B cell (primary cell): Measurements from ENCODE around the gene HSF4. TPM values are rescaled to one million over a fixed set of nuclear protein-coding genes. Genes with fewer than 3 reads are reported as not detected.

Experiments used
- ATAC-seq: fragments of 200-7000 bp; cut with Tn5 transposase; one replicate; pipeline ENCODE4 v1.10.0; 2021; ENCODE audit warnings: low read depth, mild to moderate bottlenecking, moderate number of reproducible peaks, moderate library complexity
- CTCF ChIA-PET: fragments of 350-600 bp; sonication (Branson Sonifier 250); formaldehyde crosslinking; loops from one replicate; lab custom pipeline; 2021; ENCODE audit warnings: antibody characterized with exemption, inconsistent platforms; lab: Charles Lee
- POLR2A ChIA-PET: fragments of 350-600 bp; sonication (Branson Sonifier 250); formaldehyde crosslinking; loops from one replicate; lab custom pipeline; 2021; ENCODE audit warnings: antibody characterized with exemption; lab: Charles Lee
- DNase-seq: peaks from one replicate; pipeline ENCODE4 v3.0.0; 2013
- H2AFZ ChIP-seq: 2 replicates; pipeline ENCODE4 v1.6.1; 2012; ENCODE audit warnings: mild to moderate bottlenecking, low read depth, low read length; ENCODE audit not compliant: insufficient read depth, poor library complexity, severe bottlenecking
- H3K27ac ChIP-seq, 2 donors: 1 replicate in 1 of 2; 2 replicates in 1 of 2; pipeline ENCODE4 v1.5.1; 2012 to 2013; ENCODE audit warnings: low read length in 2 of 2, mild to moderate bottlenecking in 2 of 2, moderate library complexity in 1 of 2
- H3K27me3 ChIP-seq, 4 experiments: fragments of 200-600 bp in 1 of 4; sonication (generic) in 1 of 4; replicated peaks in 1 of 4; 1 replicate in 2 of 4; 2 replicates in 2 of 4; pipeline versions ENCODE4 v1.6.1 to v1.7.0; 2013 to 2016; ENCODE audit warnings: low read length in 3 of 4, mild to moderate bottlenecking in 2 of 4, mixed read lengths in 1 of 4, moderate library complexity in 1 of 4; ENCODE audit not compliant: insufficient read depth in 4 of 4, control insufficient read depth in 3 of 4; ENCODE audit errors: control extremely low read depth in 1 of 4
- H3K36me3 ChIP-seq, 2 experiments: replicated peaks in 1 of 2; 1 replicate in 1 of 2; 2 replicates in 1 of 2; pipeline versions ENCODE4 v1.6.1 to v1.7.1; 2013; ENCODE audit warnings: low read length in 1 of 2; ENCODE audit not compliant: insufficient read depth in 2 of 2, control insufficient read depth in 1 of 2; ENCODE audit errors: control extremely low read depth in 1 of 2, extremely low read depth in 1 of 2
- H3K4me1 ChIP-seq, 2 donors: fragments of 200-600 bp in 1 of 2; sonication (generic) in 1 of 2; 1 replicate in 1 of 2; 2 replicates in 1 of 2; pipeline versions ENCODE4 v1.5.1 to v1.6.1; 2013 to 2017; ENCODE audit warnings: low read length in 2 of 2; ENCODE audit not compliant: control insufficient read depth in 2 of 2, insufficient read depth in 2 of 2
- H3K4me2 ChIP-seq: replicated peaks from 2 replicates; pipeline ENCODE3; 2012; ENCODE audit warnings: mild to moderate bottlenecking, low read depth, low read length; ENCODE audit not compliant: poor library complexity, severe bottlenecking
- H3K4me3 ChIP-seq, 5 experiments: fragments of 200-600 bp in 1 of 5; sonication (generic) in 1 of 5; 1 replicate in 3 of 5; 2 replicates in 2 of 5; pipeline versions ENCODE4 v1.5.1 to v1.7.0; 2011 to 2016; ENCODE audit warnings: low read length in 4 of 5, mild to moderate bottlenecking in 4 of 5, low read depth in 2 of 5, control low read depth in 1 of 5, moderate library complexity in 1 of 5; ENCODE audit not compliant: insufficient read depth in 1 of 5; ENCODE audit errors: control extremely low read depth in 1 of 5, extremely low read depth in 1 of 5
- H3K79me2 ChIP-seq: fragments of 200-600 bp; sonication (generic); one replicate; pipeline ENCODE4 v1.6.0; 2016; ENCODE audit warnings: low read length; ENCODE audit not compliant: control insufficient read depth, insufficient read depth
- H3K9ac ChIP-seq: fragments of 200-600 bp; sonication (generic); 2 replicates; pipeline ENCODE4 v1.6.1; 2017; ENCODE audit warnings: mild to moderate bottlenecking, low read length, moderate library complexity
- H3K9me3 ChIP-seq, 3 donors: one replicate each; pipeline versions ENCODE4 v1.6.1 to v1.7.1; 2013; ENCODE audit warnings: low read length in 2 of 3; ENCODE audit not compliant: control insufficient read depth in 2 of 3, insufficient read depth in 1 of 3; ENCODE audit errors: control extremely low read depth in 1 of 3
- H4K20me1 ChIP-seq: 2 replicates; pipeline ENCODE4 v1.6.0; 2012; ENCODE audit warnings: mild to moderate bottlenecking, low read length; ENCODE audit not compliant: insufficient read depth, control insufficient read depth, poor library complexity, severe bottlenecking
- H3K27ac Mint-ChIP-seq: one replicate; pipeline ENCODE4 v1.8.0; 2021; ENCODE audit warnings: mixed read lengths
- H3K27me3 Mint-ChIP-seq: one replicate; pipeline ENCODE4 v1.8.0; 2021; ENCODE audit warnings: mixed read lengths
- H3K4me1 Mint-ChIP-seq: one replicate; pipeline ENCODE4 v1.8.0; 2021; ENCODE audit warnings: mixed read lengths
- H3K4me3 Mint-ChIP-seq: one replicate; pipeline ENCODE4 v1.8.0; 2021; ENCODE audit warnings: mixed read lengths
- H3K9me3 Mint-ChIP-seq: one replicate; pipeline ENCODE4 v1.8.0; 2022; ENCODE audit warnings: mixed read lengths; ENCODE audit not compliant: insufficient read depth
- EZH2 ChIP-seq: IDR thresholded peaks from 2 replicates; pipeline ENCODE4 v1.6.1; 2012; ENCODE audit warnings: borderline replicate concordance, low read depth, mild to moderate bottlenecking, moderate library complexity, low read length; ENCODE audit not compliant: insufficient read depth, poor library complexity, severe bottlenecking
- WGBS: methylation state at CpG from one replicate; pipeline ENCODE4 v1.1.5; 2013; ENCODE audit warnings: missing lambda C conversion rate; ENCODE audit not compliant: insufficient coverage; 5-methylcytosine and 5-hydroxymethylcytosine counted together
- intact Hi-C: fragments of 100-400 bp; cut with micrococcal nuclease; formaldehyde crosslinking; loops from one replicate; pipeline ENCODE4 v1.10.0; 2022
- polyA plus RNA-seq: library from polyadenylated mRNA; depleted of rRNA; stranded (reverse); fragments of >200 nt; gene quantifications from 2 replicates; pipeline ENCODE4 v1.2.3, GENCODE V29; 2012
- total RNA-seq, 2 donors: library from RNA; stranded (reverse); fragments of 120-200 nt in 1 of 2; gene quantifications; 1 replicate in 1 of 2; 2 replicates in 1 of 2; pipeline versions ENCODE4 v1.2.3 to v1.2.4, GENCODE V29; 2013 to 2022
- TF ChIP-seq, protein P1 (sequence below): fragments of 200-600 bp; IDR thresholded peaks from one replicate; pipeline ENCODE4 v1.8.0; 2022; ENCODE audit warnings: antibody characterized with exemption, mild to moderate bottlenecking

The HSF4 gene
- total and polyA plus RNA-seq, 2 donors (not counting 1 experiment from before 2014, with no cell fraction given): 11.9 to 12.2 TPM

DNA sequence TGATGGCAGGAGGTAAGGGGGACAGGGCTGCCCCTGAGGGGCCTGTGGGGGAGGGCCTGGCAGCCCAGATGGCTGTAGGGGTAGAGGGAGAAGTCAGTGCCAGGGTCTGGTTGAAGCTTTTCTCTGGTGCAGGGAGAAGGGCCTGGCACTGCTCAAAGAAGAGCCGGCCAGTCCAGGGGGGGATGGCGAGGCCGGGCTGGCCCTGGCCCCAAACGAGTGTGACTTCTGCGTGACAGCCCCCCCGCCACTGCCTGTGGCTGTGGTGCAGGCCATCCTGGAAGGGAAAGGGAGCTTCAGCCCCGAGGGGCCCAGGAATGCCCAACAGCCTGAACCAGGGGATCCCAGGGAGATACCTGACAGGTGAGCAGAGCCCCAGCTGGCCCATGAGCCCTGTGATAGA lies 3.0 kb downstream of the HSF4 start:
- H3K9ac ChIP-seq: no peak overlapping the region
- no peaks in the 10 kb centered on the region for H3K36me3 ChIP-seq
- 94% methylated on average over 7 of the region's 7 CpGs for WGBS
- H3K9me3 ChIP-seq: peaks cover 0 to 40% (median 0%) of the 10 kb centered on the region in 3 donors
- H3K27me3 Mint-ChIP-seq: peaks cover 58% of the 10 kb centered on the region
- H3K4me3 ChIP-seq: no peak overlapping the region
- ChIA-PET CTCF (interaction anchor here (0.7 to 1.3 kb wide), 2 partner anchors 10 to 495 kb away, joined by 4 to 6 read pairs; no protein-coding TSS in a partner anchor), POLR2A (no interaction called here)
- peaks cover 37% of the 10 kb centered on the region for H3K4me1 Mint-ChIP-seq
- H3K4me2 ChIP-seq: no peak overlapping the region
- no peak for TF ChIP-seq EZH2
- TF ChIP-seq, protein P1, sequence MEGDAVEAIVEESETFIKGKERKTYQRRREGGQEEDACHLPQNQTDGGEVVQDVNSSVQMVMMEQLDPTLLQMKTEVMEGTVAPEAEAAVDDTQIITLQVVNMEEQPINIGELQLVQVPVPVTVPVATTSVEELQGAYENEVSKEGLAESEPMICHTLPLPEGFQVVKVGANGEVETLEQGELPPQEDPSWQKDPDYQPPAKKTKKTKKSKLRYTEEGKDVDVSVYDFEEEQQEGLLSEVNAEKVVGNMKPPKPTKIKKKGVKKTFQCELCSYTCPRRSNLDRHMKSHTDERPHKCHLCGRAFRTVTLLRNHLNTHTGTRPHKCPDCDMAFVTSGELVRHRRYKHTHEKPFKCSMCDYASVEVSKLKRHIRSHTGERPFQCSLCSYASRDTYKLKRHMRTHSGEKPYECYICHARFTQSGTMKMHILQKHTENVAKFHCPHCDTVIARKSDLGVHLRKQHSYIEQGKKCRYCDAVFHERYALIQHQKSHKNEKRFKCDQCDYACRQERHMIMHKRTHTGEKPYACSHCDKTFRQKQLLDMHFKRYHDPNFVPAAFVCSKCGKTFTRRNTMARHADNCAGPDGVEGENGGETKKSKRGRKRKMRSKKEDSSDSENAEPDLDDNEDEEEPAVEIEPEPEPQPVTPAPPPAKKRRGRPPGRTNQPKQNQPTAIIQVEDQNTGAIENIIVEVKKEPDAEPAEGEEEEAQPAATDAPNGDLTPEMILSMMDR: no peak
- DNase-seq (no peak), ATAC-seq (no peak)
- no peaks in the 10 kb centered on the region for H3K79me2 ChIP-seq
- H3K4me1 ChIP-seq: peaks cover 47 to 58% of the 10 kb centered on the region in 2 donors
- no peak overlapping the region for H3K4me3 Mint-ChIP-seq
- H3K27ac ChIP-seq: no peak overlapping the region
- no peak overlapping the region for H2AFZ ChIP-seq
- H3K27me3 ChIP-seq: peaks cover 0 to 95% (median 67%) of the 10 kb centered on the region in 4 experiments
- intact Hi-C loops: no loop called here
- H4K20me1 ChIP-seq: peaks cover 14% of the 10 kb centered on the region
- H3K9me3 Mint-ChIP-seq: no peaks in the 10 kb centered on the region
- no peak overlapping the region for H3K27ac Mint-ChIP-seq

DNA sequence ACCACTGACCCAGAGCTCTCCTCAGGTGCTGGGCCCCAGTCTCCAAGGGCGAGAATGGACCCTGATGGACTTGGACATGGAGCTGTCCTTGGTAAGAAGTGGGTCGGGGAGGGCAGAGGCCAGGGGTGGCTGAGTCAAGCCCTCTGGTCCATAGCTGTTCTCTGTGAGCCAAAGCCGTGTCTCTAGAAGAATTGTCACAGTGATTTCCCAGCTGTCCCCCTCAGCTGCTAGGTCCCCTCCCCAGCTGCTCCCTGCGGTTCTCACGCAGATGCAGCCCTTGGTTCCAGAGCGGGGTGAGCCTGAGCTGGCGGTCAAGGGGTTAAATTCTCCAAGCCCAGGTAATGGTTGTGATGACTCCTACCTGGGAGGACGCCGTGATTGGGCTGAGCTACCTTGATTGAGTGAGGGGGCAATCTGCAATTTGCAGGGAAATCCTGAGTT lies 4.5 kb downstream of the HSF4 start:
- CTCF ChIA-PET: interaction anchor here (1.0 to 3.2 kb wide), 7 partner anchors 9 to 153 kb away, joined by 3 to 11 read pairs (median 5); partner anchors contain the start of genes B3GNT9, FBXL8 and TRADD
- H3K9me3 ChIP-seq: peaks cover 0 to 35% (median 0%) of the 10 kb centered on the region in 3 donors
- peaks cover 0 to 97% (median 68%) of the 10 kb centered on the region in 4 experiments for H3K27me3 ChIP-seq
- H3K27me3 Mint-ChIP-seq: peaks cover 68% of the 10 kb centered on the region
- H3K27ac ChIP-seq: no peak overlapping the region
- TF ChIP-seq EZH2: no peak
- TF ChIP-seq, protein P1: no peak
- intact Hi-C loops: no loop called here
- no peak overlapping the region for H3K4me3 ChIP-seq
- H3K27ac Mint-ChIP-seq: no peak overlapping the region
- 66% methylated on average over 9 of the region's 9 CpGs for WGBS
- no peaks in the 10 kb centered on the region for H3K9me3 Mint-ChIP-seq
- peaks cover 44 to 54% of the 10 kb centered on the region in 2 donors for H3K4me1 ChIP-seq
- H3K4me3 Mint-ChIP-seq: no peak overlapping the region
- POLR2A ChIA-PET: no interaction called here
- peaks cover 41% of the 10 kb centered on the region for H3K4me1 Mint-ChIP-seq
- no peak overlapping the region for H3K4me2 ChIP-seq
- no peaks in the 10 kb centered on the region for H3K79me2 ChIP-seq
- H3K36me3 ChIP-seq: no peaks in the 10 kb centered on the region
- H3K9ac ChIP-seq: no peak overlapping the region
- ATAC-seq (no peak), DNase-seq (no peak)
- H2AFZ ChIP-seq: no peak overlapping the region
- peaks cover 9% of the 10 kb centered on the region for H4K20me1 ChIP-seq
